Stimulated activated CD8-positive, alpha-beta memory T cell treated with anti-CD3 and anti-CD28 coated beads, Interleukin-2, amount 100 ng/mL, for 48 hours (primary cell): Measurements from ENCODE around the gene VSIG10L.

ENCODE experiments used
- DNase-seq, 2 donors: peaks; one replicate each; pipeline ENCODE4 v3.0.0-alpha.2; 2020; ENCODE audit warnings: low read depth in 2 of 2

Gene VSIG10L

GRCh38 chr19:51317968-51318367 lies 24.0 kb downstream of the VSIG10L start:
- DNase-seq = no peak

- DNase-seq = no peak
These were observed 24.6 kb downstream of the VSIG10L start for GRCh38 chr19:51317376-51317775.

- no peak for DNase-seq
These were observed 25.3 kb downstream of the VSIG10L start for GRCh38 chr19:51316688-51317087.

- DNase-seq = no peak
These were observed 30.3 kb downstream of the VSIG10L start, which contains the start of gene IGLON5 for GRCh38 chr19:51311351-51312257. IGLON5 (plus strand) TSS chr19:51311644; CDS start chr19:51311848, 204 bp downstream.

- no peak for DNase-seq
These were observed 36.5 kb downstream of the VSIG10L start for GRCh38 chr19:51305479-51305878.

GRCh38 chr19:51301266-51301665 lies 40.7 kb downstream of the VSIG10L start:
- no peak for DNase-seq

- DNase-seq = no peak
These were observed 44.5 kb downstream of the VSIG10L start for GRCh38 chr19:51297406-51297805.

GRCh38 chr19:51296336-51297093 lies 45.4 kb downstream of the VSIG10L start:
- DNase-seq = no peak

- DNase-seq = no peak
These were observed 46.4 kb downstream of the VSIG10L start for GRCh38 chr19:51295382-51296126.

- no peak for DNase-seq
These were observed 47.0 kb downstream of the VSIG10L start for GRCh38 chr19:51294977-51295375.

- no peak for DNase-seq
These were observed 47.5 kb downstream of the VSIG10L start for GRCh38 chr19:51294211-51294976.

GRCh38 chr19:51293571-51294210 lies 48.2 kb downstream of the VSIG10L start:
- no peak for DNase-seq

GRCh38 chr19:51292971-51293370 lies 49.0 kb downstream of the VSIG10L start:
- no peak for DNase-seq

- DNase-seq = no peak
These were observed 52.3 kb downstream of the VSIG10L start for GRCh38 chr19:51289635-51290034.

GRCh38 chr19:51285682-51286081 lies 56.3 kb downstream of the VSIG10L start:
- DNase-seq = no peak

GRCh38 chr19:51282335-51282734 lies 59.6 kb downstream of the VSIG10L start:
- DNase-seq = no peak
